D721Med (cell line): ENCODE data around the gene CHST13.

ENCODE experiments used
- DNase-seq: peaks from one replicate; pipeline ENCODE4 v3.0.0; 2011; ENCODE audit warnings: low spot score; ENCODE audit not compliant: insufficient read length
- FAIRE-seq: peaks from 2 replicates; lab custom pipeline; 2011; peaks lifted over from hg19 to GRCh38; lab: Jason Lieb, UNC
- CTCF ChIP-seq: IDR thresholded peaks from 2 replicates; pipeline ENCODE4 v1.5.1; 2012; ENCODE audit warnings: mild to moderate bottlenecking, control low read depth; ENCODE audit not compliant: insufficient read depth; ENCODE audit errors: missing control alignments

Gene CHST13

GRCh38 chr3:126509597-126510307 is 14.2 kb upstream of the CHST13 start:
- no peak for FAIRE-seq
- no peak for DNase-seq
- TF ChIP-seq CTCF, result no peak

GRCh38 chr3:126510308-126510910 is 13.5 kb upstream of the CHST13 start:
- FAIRE-seq (no peak), DNase-seq (no peak)
- TF ChIP-seq CTCF, result no peak

- DNase-seq (no peak), FAIRE-seq (no peak)
- TF ChIP-seq CTCF, result no peak
Observed at GRCh38 chr3:126511291-126511690, 12.7 kb upstream of the CHST13 start.

- DNase-seq, result no peak
- TF ChIP-seq CTCF, result no peak
- no peak for FAIRE-seq
Observed at GRCh38 chr3:126512026-126512425, 11.9 kb upstream of the CHST13 start.

- FAIRE-seq, result no peak
- TF ChIP-seq CTCF, result no peak
- DNase-seq, result no peak
Observed at GRCh38 chr3:126512916-126513650, 10.9 kb upstream of the CHST13 start.

- no peak for TF ChIP-seq CTCF
- FAIRE-seq (no peak), DNase-seq (no peak)
Observed at GRCh38 chr3:126514161-126514560, 9.8 kb upstream of the CHST13 start.
